Measurements from ENCODE around the gene SLC25A25. TPM values are rescaled to one million over a fixed set of nuclear protein-coding genes. Genes with fewer than 3 reads are reported as not detected.

Gene SLC25A25
- total RNA-seq, 4 donors from 2014 or later: 15.8 to 37.9 (median 24.1) TPM

- Histone ChIP-seq H3K4me1 (peaks cover 4 to 12% (median 6%) of the 10 kb centered on the region in 3 donors), H3K9me3 (no peaks in the 10 kb centered on the region), H3K4me3 (no peak overlapping the region), H3K36me3 (no peaks in the 10 kb centered on the region), H3K27me3 (no peaks in the 10 kb centered on the region), H3K27ac (no peak overlapping the region)
- TF ChIP-seq CTCF (IDR thresholded peaks at IDR 0.05) (no peak), POLR2A (IDR thresholded peaks at IDR 0.05) (no peak)
- 72 to 100% methylated on average over 1 of the region's 1 CpG for WGBS, 2 donors
- intact Hi-C loops (cut with DNase I): no loop called here
- DNase-seq: no peak
These were observed 22.2 kb upstream of the SLC25A25 start for GRCh38 chr9:128045831-128046230.

GRCh38 chr9:128047231-128047630 is 20.8 kb upstream of the SLC25A25 start:
- TF ChIP-seq POLR2A (IDR thresholded peaks at IDR 0.05) (no peak), CTCF (IDR thresholded peaks at IDR 0.05) (no peak)
- Histone ChIP-seq H3K36me3 (no peaks in the 10 kb centered on the region), H3K4me3 (no peak overlapping the region), H3K27ac (no peak overlapping the region), H3K27me3 (no peaks in the 10 kb centered on the region), H3K9me3 (no peaks in the 10 kb centered on the region), H3K4me1 (peaks cover 8 to 26% (median 16%) of the 10 kb centered on the region in 3 donors)
- intact Hi-C loops (cut with DNase I): no loop called here
- DNase-seq: no peak
- WGBS, 2 donors: 75 to 81% methylated on average over 6 of the region's 6 CpGs

- peaks cover 8 to 38% (median 16%) of the 10 kb centered on the region in 3 donors for H3K4me1 ChIP-seq
- no peaks in the 10 kb centered on the region for H3K27me3 ChIP-seq
- no peak overlapping the region for H3K27ac ChIP-seq
- H3K36me3 ChIP-seq: no peaks in the 10 kb centered on the region
- no peak overlapping the region for H3K4me3 ChIP-seq
- DNase-seq: no peak
- intact Hi-C loops (cut with DNase I): no loop called here
- H3K9me3 ChIP-seq: no peaks in the 10 kb centered on the region
- no peak for TF ChIP-seq POLR2A (IDR thresholded peaks at IDR 0.05)
- no peak for TF ChIP-seq CTCF (IDR thresholded peaks at IDR 0.05)
These were observed 19.4 kb upstream of the SLC25A25 start for GRCh38 chr9:128048663-128049062.

GRCh38 chr9:128049843-128050242 is 18.2 kb upstream of the SLC25A25 start:
- peak overlapping the region in 2 of 4 donors; percentile 87 to 89 for H3K27ac ChIP-seq
- H3K36me3 ChIP-seq: no peaks in the 10 kb centered on the region
- intact Hi-C loops (cut with DNase I): no loop called here
- TF ChIP-seq POLR2A (IDR thresholded peaks at IDR 0.05) (no peak), CTCF (IDR thresholded peaks at IDR 0.05) (no peak)
- 64 to 75% methylated on average over 3 of the region's 3 CpGs for WGBS, 2 donors
- DNase-seq: no peak
- H3K9me3 ChIP-seq: no peaks in the 10 kb centered on the region
- H3K4me3 ChIP-seq: no peak overlapping the region
- peaks cover 8 to 49% (median 20%) of the 10 kb centered on the region in 3 donors for H3K4me1 ChIP-seq
- no peaks in the 10 kb centered on the region for H3K27me3 ChIP-seq

GRCh38 chr9:128051932-128052709 is 15.9 kb upstream of the SLC25A25 start:
- Histone ChIP-seq H3K36me3 (no peaks in the 10 kb centered on the region), H3K4me1 (peaks cover 21 to 72% (median 37%) of the 10 kb centered on the region in 3 donors), H3K27me3 (no peaks in the 10 kb centered on the region), H3K4me3 (no peak overlapping the region), H3K9me3 (no peaks in the 10 kb centered on the region), H3K27ac (peak overlapping the region; percentile 36 to 93 (median 84))
- no peak for DNase-seq
- TF ChIP-seq POLR2A (IDR thresholded peaks at IDR 0.05) (no peak), CTCF (IDR thresholded peaks at IDR 0.05) (no peak)
- intact Hi-C loops (cut with DNase I): no loop called here
- 55 to 61% methylated on average over 9 to 12 of the region's 15 CpGs for WGBS, 2 donors

Data from esophagus squamous epithelium (tissue), 5 donors.